IPS-20b (cell line): Measurements from ENCODE around the gene RASSF3.

ENCODE experiments used
- H3K27ac ChIP-seq: one replicate; pipeline ENCODE4 v1.5.1; 2013; ENCODE audit warnings: low read length
- H3K27me3 ChIP-seq: 2 replicates; pipeline ENCODE4 v1.6.1; 2013; ENCODE audit warnings: mild to moderate bottlenecking, low read length, inconsistent platforms; ENCODE audit not compliant: insufficient read depth
- H3K36me3 ChIP-seq: 2 replicates; pipeline ENCODE4 v1.6.1; 2013; ENCODE audit warnings: low read depth, mild to moderate bottlenecking, inconsistent platforms, low read length, moderate library complexity; ENCODE audit not compliant: insufficient read depth
- H3K4me1 ChIP-seq: 2 replicates; pipeline ENCODE4 v1.6.1; 2013; ENCODE audit warnings: mild to moderate bottlenecking, control low read depth, inconsistent platforms, low read length, moderate library complexity; ENCODE audit not compliant: insufficient read depth
- H3K4me3 ChIP-seq: 2 replicates; pipeline ENCODE4 v1.5.1; 2013; ENCODE audit warnings: mild to moderate bottlenecking, low read length, inconsistent platforms
- H3K9ac ChIP-seq: 2 replicates; pipeline ENCODE4 v1.6.1; 2013; ENCODE audit warnings: low read depth, mild to moderate bottlenecking, inconsistent platforms, low read length, moderate library complexity
- H3K9me3 ChIP-seq: 2 replicates; pipeline ENCODE4 v1.6.1; 2013; ENCODE audit warnings: mild to moderate bottlenecking, low read depth, low read length, inconsistent platforms; ENCODE audit not compliant: insufficient read depth

The RASSF3 gene

DNA sequence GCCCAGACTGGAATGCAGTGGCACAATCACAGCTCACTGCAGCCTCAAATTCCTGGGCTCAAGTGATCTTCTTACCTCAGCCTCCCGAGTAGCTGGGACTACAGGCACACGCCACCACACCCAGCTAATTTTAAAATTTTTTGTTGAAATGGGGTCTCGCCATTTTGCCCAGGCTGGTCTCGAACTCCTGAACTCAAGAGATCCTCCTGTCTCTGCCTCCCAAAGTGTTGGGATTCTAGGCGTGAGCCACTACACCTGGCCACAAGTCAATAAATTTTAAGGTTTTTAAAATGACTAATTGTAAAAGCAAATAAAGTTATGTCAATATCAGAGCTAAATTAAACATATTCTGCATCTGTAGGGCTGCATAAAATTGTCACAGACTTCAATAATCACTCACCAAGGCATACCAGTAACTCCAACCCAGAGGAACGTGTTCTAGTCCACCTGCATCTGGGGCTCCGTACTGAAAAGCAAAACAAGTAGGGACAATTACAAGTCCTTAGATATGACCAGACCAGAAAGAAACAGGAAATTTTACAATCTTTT, 135.0 kb downstream of the RASSF3 start:
- H3K36me3 ChIP-seq: peaks cover 70% of the 10 kb centered on the region

DNA sequence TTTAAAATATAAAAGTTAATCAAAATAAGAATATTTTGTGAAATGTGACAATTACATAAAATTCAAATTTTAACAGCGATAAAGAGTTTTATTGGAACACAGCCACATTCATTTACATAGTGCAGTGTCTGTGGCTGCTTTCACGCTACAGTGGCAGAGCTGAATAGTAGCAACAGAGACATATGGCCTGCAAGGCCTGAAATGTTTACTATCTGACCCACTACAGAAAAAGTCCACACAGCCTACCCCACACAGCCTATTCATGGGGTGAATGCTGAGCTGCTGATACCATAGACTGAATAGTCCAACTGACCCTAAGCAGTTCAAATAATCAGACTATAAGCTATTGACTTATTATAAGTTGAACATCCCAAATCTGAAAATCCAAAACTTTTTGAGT, 135.7 kb downstream of the RASSF3 start:
- H3K4me1 ChIP-seq: no peaks in the 10 kb centered on the region
- H3K27ac ChIP-seq: no peak overlapping the region
- H3K4me3 ChIP-seq: no peak overlapping the region
- H3K9ac ChIP-seq: no peak overlapping the region
- peaks cover 68% of the 10 kb centered on the region for H3K36me3 ChIP-seq
- no peaks in the 10 kb centered on the region for H3K9me3 ChIP-seq
- H3K27me3 ChIP-seq: no peaks in the 10 kb centered on the region

More for the DNA sequence above, 135.0 kb downstream of the RASSF3 start:
- no peaks in the 10 kb centered on the region for H3K4me1 ChIP-seq
- no peak overlapping the region for H3K9ac ChIP-seq
- H3K27me3 ChIP-seq: no peaks in the 10 kb centered on the region
- no peak overlapping the region for H3K27ac ChIP-seq
- no peaks in the 10 kb centered on the region for H3K9me3 ChIP-seq
- no peak overlapping the region for H3K4me3 ChIP-seq

DNA sequence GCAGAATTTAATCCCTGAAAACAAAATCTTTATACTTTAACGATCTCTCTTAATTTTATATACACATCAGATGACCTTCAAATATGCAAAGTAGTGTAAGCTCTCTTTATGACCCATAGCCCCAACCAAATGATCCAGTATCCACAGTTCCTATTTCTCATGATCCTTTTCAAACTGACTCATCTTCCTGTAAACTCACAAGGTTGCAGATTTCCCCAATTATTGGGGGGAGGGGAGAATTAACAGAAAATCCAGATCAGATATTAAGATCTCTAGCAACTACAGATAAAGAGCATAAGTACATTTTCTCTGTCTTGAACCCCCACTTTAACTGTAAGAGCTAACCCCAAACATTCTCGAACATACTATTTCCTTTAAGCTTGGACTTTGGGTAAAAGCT, 136.4 kb downstream of the RASSF3 start:
- Histone ChIP-seq H3K4me3 (no peak overlapping the region), H3K27ac (no peak overlapping the region), H3K4me1 (no peaks in the 10 kb centered on the region), H3K9ac (no peak overlapping the region), H3K27me3 (no peaks in the 10 kb centered on the region), H3K9me3 (no peaks in the 10 kb centered on the region), H3K36me3 (peaks cover 68% of the 10 kb centered on the region)
